Nephron (organoid): Measurements from ENCODE around the gene PBLD.

Experiments
- H3K27ac Mint-ChIP-seq, 3 experiments: 2 replicates each; pipeline ENCODE4 v1.8.0; 2020; ENCODE audit warnings: mixed read lengths in 3 of 3, mild to moderate bottlenecking in 2 of 3, moderate library complexity in 1 of 3
- H3K27me3 Mint-ChIP-seq: 2 replicates; pipeline ENCODE4 v1.8.0; 2021; ENCODE audit warnings: low read depth, mild to moderate bottlenecking, moderate library complexity, mixed read lengths
- H3K36me3 Mint-ChIP-seq: 2 replicates; pipeline ENCODE4 v1.8.0; 2020; ENCODE audit warnings: low read depth, mixed read lengths
- H3K4me1 Mint-ChIP-seq: 2 replicates; pipeline ENCODE4 v1.8.0; 2020; ENCODE audit warnings: mixed read lengths
- H3K4me3 Mint-ChIP-seq, 3 experiments: 2 replicates each; pipeline ENCODE4 v1.8.0; 2020; ENCODE audit warnings: mild to moderate bottlenecking in 3 of 3, mixed read lengths in 3 of 3, moderate library complexity in 2 of 3
- H3K9me3 Mint-ChIP-seq: 2 replicates; pipeline ENCODE4 v1.8.0; 2020; ENCODE audit warnings: mixed read lengths
- TF ChIP-seq, protein P1 (sequence below), 3 experiments: fragments of 200-600 bp; sonication (generic); IDR thresholded peaks; one replicate each; pipeline ENCODE4 v1.5.0; 2021; ENCODE audit warnings: antibody characterized with exemption in 3 of 3; ENCODE audit not compliant: unreplicated experiment in 3 of 3

The PBLD gene

DNA sequence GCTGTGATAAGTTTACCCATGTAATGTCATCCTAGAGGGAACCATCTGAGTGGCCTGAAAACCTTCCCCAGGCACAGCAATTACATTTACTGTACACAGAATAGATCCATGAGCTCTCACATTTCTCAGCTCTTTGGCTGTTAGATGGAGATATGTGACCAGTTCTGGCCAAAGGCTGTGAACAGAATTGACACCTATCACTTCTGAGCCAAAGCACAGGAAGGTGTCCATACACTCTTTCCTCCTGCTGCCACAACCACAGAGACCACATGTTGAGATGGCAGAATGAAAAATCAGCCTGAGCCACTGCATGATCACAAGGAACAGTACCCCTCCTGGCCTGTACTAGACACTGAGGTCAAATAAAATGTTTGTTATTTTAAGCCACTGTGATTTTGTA lies 56.5 kb downstream of the PBLD start:
- Mint-ChIP-seq H3K27me3 (peaks cover 3% of the 10 kb centered on the region), H3K4me3 (no peak overlapping the region), H3K27ac (no peak overlapping the region), H3K4me1 (peaks cover 4% of the 10 kb centered on the region), H3K9me3 (peaks cover 27% of the 10 kb centered on the region), H3K36me3 (peaks cover 33% of the 10 kb centered on the region)
- TF ChIP-seq, protein P1, sequence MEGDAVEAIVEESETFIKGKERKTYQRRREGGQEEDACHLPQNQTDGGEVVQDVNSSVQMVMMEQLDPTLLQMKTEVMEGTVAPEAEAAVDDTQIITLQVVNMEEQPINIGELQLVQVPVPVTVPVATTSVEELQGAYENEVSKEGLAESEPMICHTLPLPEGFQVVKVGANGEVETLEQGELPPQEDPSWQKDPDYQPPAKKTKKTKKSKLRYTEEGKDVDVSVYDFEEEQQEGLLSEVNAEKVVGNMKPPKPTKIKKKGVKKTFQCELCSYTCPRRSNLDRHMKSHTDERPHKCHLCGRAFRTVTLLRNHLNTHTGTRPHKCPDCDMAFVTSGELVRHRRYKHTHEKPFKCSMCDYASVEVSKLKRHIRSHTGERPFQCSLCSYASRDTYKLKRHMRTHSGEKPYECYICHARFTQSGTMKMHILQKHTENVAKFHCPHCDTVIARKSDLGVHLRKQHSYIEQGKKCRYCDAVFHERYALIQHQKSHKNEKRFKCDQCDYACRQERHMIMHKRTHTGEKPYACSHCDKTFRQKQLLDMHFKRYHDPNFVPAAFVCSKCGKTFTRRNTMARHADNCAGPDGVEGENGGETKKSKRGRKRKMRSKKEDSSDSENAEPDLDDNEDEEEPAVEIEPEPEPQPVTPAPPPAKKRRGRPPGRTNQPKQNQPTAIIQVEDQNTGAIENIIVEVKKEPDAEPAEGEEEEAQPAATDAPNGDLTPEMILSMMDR (IDR thresholded peaks at IDR 0.05; ENCODE audit: unreplicated experiment in 3 of 3), result no peak

DNA sequence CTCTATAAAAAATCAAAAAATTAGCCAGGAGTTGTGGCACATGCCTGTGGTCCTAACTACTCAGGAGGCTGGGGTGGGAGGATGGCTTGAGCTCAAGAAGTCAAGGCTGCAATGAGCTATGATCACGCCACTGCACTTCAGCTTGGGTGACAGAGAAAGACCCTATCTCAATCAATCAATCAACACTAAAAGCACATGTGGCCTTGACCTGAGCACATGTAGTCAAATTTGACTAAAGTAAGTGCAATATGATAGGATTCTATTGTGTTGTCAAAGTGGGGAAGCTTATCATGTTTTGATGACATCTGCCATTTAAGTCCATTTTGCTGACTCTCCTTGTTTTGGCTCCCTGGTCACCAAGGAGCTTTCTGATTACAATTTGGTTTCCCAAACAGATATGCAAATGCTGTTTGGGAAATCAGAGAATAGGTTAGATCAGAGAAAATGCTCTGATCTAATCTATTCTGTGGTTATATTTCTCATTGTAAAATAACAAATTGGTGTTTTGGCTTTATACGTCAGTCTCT lies 57.1 kb downstream of the PBLD start:
- Mint-ChIP-seq H3K4me3 (no peak overlapping the region), H3K27me3 (peaks cover 2% of the 10 kb centered on the region), H3K36me3 (peaks cover 32% of the 10 kb centered on the region), H3K9me3 (peaks cover 27% of the 10 kb centered on the region), H3K27ac (no peak overlapping the region), H3K4me1 (peaks cover 8% of the 10 kb centered on the region)
- TF ChIP-seq, protein P1 (IDR thresholded peaks at IDR 0.05; ENCODE audit: unreplicated experiment in 3 of 3), result no peak

DNA sequence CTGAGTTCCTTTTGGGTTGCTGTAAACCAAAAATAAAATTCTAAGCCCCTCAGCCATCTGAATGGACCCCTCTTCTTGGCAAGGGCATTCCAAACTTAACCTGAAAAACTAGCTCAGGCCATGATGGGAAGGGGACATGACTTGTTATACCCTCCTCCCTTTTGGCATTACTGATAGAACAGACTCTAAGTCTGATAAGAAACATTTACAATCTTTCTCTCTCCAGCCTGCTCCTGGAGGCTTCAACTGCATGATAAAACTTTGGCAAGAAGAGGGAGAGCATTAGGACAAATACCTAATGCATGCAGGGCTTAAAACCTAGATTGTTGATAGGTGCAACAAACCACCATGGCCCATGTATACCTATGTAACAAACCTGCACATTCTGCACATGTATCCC lies 59.9 kb downstream of the PBLD start:
- Mint-ChIP-seq H3K4me1 (peaks cover 8% of the 10 kb centered on the region), H3K9me3 (peaks cover 21% of the 10 kb centered on the region), H3K27me3 (no peaks in the 10 kb centered on the region), H3K36me3 (peaks cover 18% of the 10 kb centered on the region), H3K4me3 (no peak overlapping the region), H3K27ac (no peak overlapping the region)
- TF ChIP-seq, protein P1 (IDR thresholded peaks at IDR 0.05; ENCODE audit: unreplicated experiment in 3 of 3), result no peak

DNA sequence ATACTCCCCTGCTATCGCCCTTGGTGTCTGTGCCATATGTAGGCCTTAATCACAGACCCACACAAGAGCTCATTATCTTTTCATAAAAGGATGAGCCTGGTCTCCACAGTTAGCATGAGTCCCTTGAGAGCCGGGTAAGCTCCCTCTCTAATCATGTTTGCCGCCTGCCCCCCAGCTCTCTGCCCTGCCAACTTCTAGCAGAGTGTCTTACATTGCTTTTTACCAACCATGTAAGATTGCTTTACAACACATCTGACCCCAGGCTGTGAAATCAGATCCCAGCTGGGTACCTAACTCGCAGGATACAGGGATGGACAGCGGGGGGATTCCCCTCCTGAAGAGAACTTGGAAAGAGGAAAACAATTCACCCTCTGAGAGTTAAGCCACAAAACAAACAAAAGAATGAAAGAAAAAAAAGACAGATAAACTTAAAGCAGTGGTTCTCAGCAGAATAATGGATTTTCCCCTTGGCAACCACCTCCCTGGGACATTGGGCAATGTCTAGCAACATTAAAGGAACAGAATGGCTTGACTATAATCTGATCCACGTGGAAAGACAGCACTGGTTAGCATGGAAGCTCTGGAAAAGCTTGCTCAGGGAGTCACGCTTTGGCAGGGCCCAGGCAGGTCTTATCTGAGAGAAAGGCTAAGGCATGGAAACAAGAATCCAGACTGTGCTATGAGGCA lies 61.4 kb downstream of the PBLD start:
- Mint-ChIP-seq H3K36me3 (peaks cover 10% of the 10 kb centered on the region), H3K4me1 (peaks cover 8% of the 10 kb centered on the region), H3K4me3 (no peak overlapping the region), H3K27me3 (no peaks in the 10 kb centered on the region), H3K9me3 (peaks cover 11% of the 10 kb centered on the region), H3K27ac (no peak overlapping the region)
- TF ChIP-seq, protein P1 (IDR thresholded peaks at IDR 0.05; ENCODE audit: unreplicated experiment in 3 of 3), result no peak

DNA sequence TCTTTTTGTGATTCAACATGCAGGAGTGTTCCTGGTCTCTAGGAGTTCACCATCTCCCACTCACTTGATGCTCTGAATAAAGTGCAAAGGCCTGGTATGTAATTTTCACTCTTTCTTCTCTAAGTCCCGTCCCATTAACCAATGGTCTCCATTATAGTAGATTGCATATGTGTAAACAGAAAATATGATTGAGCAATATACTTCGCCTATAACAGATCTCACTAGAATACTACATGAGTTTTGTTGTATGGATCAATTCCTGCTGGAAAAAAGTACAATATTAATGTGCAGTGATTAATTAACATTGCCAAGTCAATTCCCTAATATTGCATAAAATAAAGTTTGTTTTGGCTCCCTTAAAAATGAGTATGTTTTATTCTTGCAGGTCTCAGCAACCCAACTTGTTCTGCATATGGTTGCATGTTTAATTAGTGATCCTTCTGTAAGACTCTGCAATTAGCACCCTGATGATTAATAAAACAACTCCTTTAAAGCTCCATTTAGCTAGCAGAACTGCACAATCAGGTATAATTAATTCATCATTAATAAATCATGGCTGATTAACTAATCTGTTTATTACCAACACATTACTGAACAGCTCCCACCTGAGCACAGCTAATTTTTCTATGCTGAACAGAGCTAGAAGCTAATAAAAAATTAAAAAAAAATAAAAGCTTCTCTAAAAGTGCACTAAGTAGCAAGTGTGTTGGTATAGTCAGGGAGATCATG lies 63.0 kb downstream of the PBLD start:
- Mint-ChIP-seq H3K9me3 (peaks cover 7% of the 10 kb centered on the region), H3K27me3 (no peaks in the 10 kb centered on the region), H3K27ac (no peak overlapping the region), H3K4me1 (peaks cover 8% of the 10 kb centered on the region), H3K4me3 (no peak overlapping the region), H3K36me3 (peaks cover 5% of the 10 kb centered on the region)
- TF ChIP-seq, protein P1 (IDR thresholded peaks at IDR 0.05; ENCODE audit: unreplicated experiment in 3 of 3), result no peak
